SHP77 (cell line): ENCODE data around the gene PLAAT2.

Experiments used
- DNase-seq, 2 experiments: peaks; one replicate each; lab custom pipeline; 2025; lab: John Stamatoyannopoulos, UW

The PLAAT2 gene

DNA sequence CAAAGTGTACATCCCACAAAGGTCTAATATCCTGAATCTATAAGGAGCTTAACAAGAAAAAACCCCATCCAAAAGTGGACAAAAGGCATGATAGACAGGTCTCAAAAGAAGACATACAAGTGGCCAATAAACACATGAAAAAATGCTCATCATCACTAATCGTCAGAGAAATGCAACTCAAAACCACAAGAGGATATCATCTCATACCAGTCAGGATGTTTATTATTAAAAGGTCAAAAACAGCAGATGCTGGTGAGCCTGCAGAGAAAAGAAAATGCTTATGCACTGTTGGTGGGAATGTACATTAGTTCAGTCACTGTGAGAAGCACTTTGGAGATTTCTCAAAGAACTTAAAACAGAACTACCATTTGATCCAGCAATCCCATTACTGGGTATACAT lies 44.6 kb downstream of the PLAAT2 start:
- no peak for DNase-seq

DNA sequence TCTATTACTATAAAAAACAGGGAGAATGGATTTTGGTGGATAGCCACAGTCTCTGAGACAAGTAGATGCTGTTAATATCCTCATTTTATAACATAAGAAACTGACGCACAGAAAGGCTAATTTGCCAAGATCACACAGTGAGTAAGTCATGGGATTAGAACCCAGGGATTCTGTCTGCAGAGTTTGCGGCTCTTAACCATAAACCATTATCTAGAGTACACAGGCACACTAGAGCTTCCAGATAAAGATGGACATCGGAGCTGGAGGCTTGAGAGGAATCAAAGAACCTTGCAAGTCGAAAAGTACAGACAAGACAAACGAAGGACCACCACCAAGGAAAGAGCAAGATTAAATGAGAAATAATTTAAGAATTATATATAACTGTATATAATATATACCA lies 46.0 kb downstream of the PLAAT2 start:
- DNase-seq, result no peak

DNA sequence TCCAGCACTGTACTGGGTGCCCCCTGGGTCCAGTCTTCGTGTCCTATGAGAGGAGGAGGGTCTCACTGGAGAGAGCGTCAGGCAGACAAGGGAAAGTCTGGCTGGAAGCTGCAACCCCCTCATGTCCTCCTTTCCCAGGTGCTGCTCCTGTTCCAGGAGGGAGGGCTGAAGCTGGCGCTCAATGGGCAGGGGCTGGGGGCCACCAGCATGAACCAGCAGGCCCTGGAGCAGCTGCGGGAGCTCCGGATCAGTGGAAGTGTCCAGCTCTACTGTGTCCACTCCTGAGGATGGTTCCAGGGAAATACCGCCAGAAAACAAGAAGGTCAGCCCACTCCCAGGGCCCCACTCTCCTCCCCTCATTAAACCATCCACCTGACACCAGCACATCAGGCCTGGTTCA lies 47.1 kb downstream of the PLAAT2 start:
- no peak for DNase-seq

DNA sequence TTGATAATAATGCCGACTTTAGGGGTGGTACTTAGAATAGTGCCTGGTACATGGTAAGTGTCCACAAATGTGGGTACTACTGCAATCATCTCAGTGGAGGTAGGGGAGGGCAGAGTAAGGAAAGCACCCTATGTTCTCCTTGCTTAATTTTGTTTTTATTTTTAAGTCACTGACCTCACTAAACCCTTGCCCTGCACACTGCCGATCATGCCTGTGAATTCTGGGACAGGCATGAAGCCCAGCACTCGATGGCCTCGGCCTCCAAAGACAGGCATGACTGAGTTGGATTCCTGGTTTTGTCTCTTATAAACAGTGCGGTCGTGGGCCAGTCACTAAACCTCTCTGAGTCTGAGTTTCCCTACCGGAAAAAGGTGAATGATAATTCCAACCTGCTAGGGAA lies 50.4 kb downstream of the PLAAT2 start:
- no peak for DNase-seq

DNA sequence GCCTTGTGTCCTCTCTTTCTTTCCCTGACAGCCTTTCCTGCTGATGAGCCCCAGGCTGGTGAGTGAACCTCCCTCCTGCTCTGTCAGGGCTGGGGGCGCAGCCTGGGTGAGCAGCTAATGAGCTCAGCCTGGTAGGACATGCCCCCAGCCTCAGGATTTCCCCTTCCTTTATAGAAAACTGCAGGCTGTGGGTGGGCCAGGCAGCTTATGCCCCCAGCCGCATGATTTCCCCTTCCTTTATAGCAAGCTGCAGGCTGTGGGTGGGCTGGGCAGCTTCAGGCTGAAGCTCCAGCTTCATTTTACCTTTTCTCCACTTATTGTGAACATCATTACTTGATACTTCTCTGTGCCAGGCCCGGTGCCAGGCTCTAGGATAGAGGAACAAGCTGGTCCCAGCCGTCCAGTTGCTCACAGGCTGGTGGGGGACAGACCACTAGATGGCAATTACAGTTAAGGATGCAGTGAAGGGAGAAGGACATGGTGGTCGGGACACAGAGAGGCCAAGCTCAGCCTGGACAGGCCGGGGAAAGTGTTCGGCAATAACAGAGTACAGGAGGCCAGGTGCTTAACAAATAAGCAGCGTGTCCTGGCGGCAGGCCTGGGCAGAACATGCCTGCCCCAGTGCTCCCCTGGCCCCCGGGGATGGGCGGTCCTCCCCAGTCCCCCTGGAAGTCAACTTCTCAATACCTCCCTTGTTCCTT lies 52.0 kb downstream of the PLAAT2 start:
- DNase-seq, result no peak

DNA sequence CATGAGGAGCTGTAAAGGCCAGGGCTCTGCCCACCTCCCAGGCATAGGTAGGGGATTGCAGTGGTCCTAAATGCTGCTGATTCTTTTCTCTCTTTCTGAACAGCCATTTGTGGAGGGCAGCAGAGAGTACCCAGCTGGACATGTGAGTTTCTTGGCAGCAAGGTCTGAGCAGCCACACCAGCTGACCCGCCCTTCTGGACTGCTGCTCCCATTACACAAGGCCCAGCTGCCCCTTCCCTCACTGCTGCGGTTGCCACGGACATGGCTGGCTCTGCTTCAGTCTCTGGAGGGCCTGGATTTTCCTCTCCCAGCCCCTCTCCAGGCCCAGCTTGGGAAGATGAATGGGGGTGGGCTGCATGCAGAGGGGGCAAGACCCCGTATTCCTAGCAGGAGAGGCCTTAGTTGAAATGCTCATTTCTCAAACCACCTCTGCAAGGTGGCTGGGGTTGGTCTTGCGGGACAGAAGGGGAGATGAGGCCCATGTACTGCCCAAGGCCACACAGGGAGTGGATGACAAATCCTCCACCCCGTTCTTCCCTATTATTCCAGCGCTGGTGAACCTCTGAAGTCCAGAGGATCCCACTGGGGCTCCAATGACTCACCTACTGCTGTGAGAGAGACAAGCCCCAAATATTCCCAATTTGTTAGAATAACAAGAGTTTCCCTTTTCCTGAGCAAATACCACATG lies 52.7 kb downstream of the PLAAT2 start:
- DNase-seq, result no peak

DNA sequence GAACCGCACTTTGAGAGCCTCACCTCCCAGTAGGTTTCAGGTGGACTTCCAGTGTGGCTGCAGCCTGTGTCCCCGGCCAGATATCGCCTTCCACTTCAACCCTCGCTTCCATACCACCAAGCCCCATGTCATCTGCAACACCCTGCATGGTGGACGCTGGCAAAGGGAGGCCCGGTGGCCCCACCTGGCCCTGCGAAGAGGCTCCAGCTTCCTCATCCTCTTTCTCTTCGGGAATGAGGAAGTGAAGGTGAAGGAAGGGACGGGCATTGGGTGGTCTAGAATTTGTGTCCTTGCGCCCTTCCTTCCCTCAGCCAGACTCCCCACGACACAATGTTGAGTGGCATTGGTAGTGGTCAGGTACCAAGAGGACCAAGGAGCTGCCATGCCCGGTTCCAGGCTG lies 54.4 kb downstream of the PLAAT2 start:
- no peak for DNase-seq

DNA sequence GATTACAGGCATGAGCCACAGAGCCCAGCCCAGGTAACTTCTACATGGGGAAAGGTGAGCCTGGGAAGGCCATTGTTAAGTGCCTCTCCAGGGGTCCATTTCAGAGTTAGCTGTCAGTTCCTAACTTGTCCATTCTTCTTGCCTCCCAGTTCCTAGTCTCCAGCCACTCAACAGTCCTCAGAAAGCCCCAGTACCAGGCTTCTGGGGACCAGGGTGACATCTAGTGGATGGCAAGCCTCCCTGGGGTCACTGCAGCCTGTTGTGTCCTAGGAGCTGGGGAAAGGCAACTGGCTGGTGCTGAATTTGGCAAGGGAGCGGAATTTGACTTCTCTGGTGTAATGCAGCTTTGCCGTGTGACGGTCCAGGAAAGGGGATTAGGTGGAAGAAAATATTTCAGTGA lies 55.2 kb downstream of the PLAAT2 start:
- peak in 1 of 2 experiments; percentile 5 for DNase-seq

DNA sequence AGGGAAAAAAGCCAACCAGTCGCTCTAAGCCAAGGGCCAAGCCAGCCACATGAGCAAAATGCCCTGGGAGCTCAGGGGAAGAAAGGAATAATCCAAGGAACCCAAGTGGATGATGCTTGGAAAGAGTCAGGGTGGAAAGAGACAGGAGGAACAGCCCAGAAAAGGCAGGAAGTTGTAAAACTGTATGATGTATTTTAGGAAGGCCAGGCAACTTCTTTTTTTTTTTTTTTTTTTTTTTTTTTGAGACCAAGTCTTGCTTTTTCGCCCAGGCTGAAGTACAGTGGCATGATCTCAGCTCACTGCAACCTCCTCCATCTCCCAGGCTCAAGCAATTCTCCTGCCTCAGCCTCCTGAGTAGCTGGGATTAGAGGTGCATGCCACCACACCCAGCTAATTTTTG lies 55.7 kb downstream of the PLAAT2 start:
- no peak for DNase-seq

DNA sequence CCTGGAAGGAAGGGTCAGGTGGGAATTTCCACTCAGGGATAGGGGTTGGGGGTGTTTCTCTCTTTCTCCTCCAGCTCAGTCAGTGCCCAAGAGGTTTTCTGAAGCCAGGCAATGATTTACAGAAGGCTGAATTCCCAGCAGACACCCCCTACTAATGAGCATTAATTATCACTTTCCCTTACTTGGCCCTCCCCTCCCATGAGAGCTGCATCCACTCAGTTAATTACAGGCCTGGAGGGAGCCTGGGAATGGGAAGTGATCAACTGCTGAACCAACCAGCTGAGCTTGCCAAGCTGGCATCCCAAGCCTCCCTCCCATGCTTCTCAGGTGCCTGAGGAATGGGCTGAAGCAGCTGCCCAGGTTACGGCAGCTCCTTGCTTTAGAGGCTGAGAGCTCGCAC lies 56.3 kb downstream of the PLAAT2 start:
- no peak for DNase-seq

DNA sequence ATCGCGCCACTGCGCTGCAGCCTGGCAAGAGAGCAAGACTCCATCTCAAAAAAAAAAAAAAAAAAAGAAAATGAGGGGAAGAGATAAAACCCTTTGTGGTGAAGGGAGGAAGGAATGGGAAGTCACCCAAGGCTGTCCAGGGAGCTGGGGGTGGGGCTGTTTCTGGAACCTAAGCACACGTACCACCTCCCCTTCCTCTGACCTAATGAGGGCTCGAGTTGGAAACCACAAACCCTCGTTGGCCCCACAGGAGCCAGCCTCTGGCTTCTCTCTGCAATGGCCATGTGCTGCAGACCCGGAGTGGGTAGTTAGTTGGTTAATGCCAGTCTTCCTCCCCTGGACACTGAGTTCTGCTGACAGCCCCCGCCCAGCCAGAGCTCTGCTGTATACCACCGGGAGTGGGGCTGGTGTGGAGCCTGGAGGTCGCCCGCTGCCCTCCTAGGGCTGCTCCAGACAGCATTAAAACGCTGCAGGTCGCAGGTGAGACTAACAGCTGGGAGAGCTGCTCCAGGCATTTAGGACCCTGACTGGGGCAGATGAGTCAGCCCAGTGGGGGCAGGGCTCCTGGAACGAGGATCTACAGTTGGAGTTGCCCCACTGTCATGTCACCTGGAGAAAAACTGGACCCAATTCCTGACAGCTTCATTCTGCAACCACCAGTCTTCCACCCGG lies 57.2 kb downstream of the PLAAT2 start, which contains the start of gene LGALS12:
LGALS12 (plus strand) TSS at position 228 of the 672 bp plus-strand sequence; CDS start at position 603, 375 bp downstream.
- DNase-seq, result no peak

DNA sequence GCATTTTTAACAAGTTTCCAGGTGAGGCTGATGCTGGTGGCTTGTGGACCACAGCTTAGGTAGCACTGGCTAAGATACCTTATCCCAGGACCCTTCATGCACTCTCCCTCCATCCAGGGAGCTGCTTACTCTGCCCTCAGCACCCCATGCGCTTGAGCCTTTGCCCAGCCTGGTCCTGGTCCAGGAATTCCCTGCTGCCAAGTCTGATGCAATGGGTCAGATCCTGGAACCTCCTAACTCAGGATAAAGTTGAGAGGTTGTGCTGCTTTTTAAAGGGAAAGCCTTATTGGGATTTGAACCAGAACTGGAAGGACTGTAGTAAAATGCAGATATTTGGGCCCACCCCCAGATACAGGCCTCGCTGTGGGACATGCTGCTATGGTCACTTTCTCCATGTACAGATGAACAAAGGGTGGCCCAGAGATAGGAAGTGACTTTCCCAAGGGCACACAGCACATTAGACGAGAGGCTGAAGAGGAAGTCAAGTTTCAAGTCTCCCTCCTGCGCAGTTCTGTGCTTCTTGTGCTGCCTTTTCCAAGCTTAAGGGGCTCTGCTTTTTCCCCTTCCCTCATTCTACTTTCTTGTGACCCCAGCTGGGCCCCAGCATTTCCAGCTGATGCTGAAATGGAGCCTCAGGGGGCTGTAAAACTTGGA lies 58.1 kb downstream of the PLAAT2 start:
- no peak for DNase-seq

DNA sequence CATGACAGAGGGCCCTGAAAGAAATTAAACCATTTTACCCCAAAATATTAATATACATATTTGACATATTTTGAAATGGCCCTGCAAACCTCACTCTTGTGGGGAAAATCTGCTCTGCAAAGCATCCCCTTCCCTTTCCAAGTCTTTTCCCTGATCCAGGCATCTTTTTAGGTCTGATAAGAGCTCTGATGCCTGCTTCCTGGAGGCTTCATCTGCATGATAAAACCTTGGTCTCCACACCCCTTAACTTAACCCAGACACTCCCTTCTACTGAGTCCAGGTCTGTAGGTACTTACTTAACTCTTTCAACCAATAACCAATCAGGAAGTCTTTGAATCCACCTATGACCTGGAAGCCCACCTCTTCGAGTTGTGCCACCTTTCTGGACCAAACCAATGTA lies 59.1 kb downstream of the PLAAT2 start:
- no peak for DNase-seq

DNA sequence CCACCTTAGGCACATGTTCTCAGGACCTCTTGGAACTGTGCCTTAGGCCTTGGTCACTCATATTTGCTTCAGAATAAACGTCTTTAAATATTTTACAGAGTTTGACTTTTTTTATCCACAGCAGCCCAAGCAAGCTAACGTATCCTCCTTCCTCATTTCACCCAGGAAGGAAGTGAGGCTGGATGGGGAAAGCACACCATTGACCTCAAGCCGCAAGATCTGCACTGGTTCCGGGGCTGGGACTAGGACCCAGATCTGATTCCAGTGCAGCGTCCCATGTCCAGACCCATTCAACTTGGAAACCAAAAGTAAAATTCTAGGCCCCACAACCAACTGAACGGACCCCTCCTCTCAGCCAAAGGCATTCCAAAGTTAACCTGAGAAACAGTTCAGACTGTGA lies 59.7 kb downstream of the PLAAT2 start:
- DNase-seq, result no peak
